ENCODE results near the gene ENKD1. TPM values are rescaled to one million over a fixed set of nuclear protein-coding genes. Genes with fewer than 3 reads are reported as not detected.

Gene ENKD1
- polyA plus RNA-seq, 2 of the 4 experiments (the other 2 are of a cell fraction) = 4.0 to 12.2 TPM

- H3K4me2 ChIP-seq = no peak overlapping the region
- H3K27ac ChIP-seq = no peak overlapping the region
- CTCF ChIA-PET = interaction anchor here (0.6 to 16.7 kb wide), 59 partner anchors 10 to 1298 kb away, joined by 3 to 174 read pairs (median 4); partner anchors contain the start of genes CARMIL2, CTCF, CTRL and NRN1L
These were observed 6.5 kb upstream of the ENKD1 start for GRCh38 chr16:67672739-67673662.

GRCh38 chr16:67672306-67672705 is 5.8 kb upstream of the ENKD1 start:
- ChIA-PET CTCF (interaction anchor here (0.6 to 16.7 kb wide), 53 partner anchors 9 to 1299 kb away, joined by 3 to 174 read pairs (median 4); partner anchors contain the start of genes CARMIL2, CTCF, CTRL and NRN1L), POLR2A (no interaction called here)
- WGBS (ENCODE audit: missing lambda C conversion rate) = 40% methylated on average over 4 of the region's 4 CpGs
- no peaks in the 10 kb centered on the region for H3K9me3 ChIP-seq
- H3K27ac ChIP-seq = no peak overlapping the region
- DNase-seq (ENCODE audit: low read depth in 1 of 2, low spot score in 1 of 2) (no peak), FAIRE-seq (no peak), ATAC-seq (no peak; a peak in 1 of 6 replicates)
- H3K4me2 ChIP-seq = no peak overlapping the region
- TF ChIP-seq JUN (IDR thresholded peaks at IDR 0.05) (no peak), USF2 (IDR thresholded peaks at IDR 0.05) (no peak), CBX2 (IDR thresholded peaks at IDR 0.05; ENCODE audit: borderline replicate concordance, low read depth) (no peak)
- no peak overlapping the region for H3K4me3 ChIP-seq
- H3K4me1 ChIP-seq = peaks cover 10% of the 10 kb centered on the region

More at GRCh38 chr16:67672739-67673662, 6.5 kb upstream of the ENKD1 start:
- DNase-seq (ENCODE audit: low read depth in 1 of 2, low spot score in 1 of 2) (peak; percentile 58 to 84), ATAC-seq (peak; percentile 57 to 65), FAIRE-seq (no peak)
- no peaks in the 10 kb centered on the region for H3K9me3 ChIP-seq
- POLR2A ChIA-PET = no interaction called here
- WGBS (ENCODE audit: missing lambda C conversion rate) = 53% methylated on average over 13 of the region's 13 CpGs
- TF ChIP-seq CTCF (IDR thresholded peaks at IDR 0.05) = peak; percentile 64
- TF ChIP-seq SMC3 (IDR thresholded peaks at IDR 0.05) = peak; percentile 48; the same call in 2 of the 3 replicates
- peak; percentile 73 to 83 for TF ChIP-seq RAD21 (conservative IDR thresholded peaks at IDR 0.05 in 1 of 2, IDR thresholded peaks at IDR 0.05 in 1 of 2)
- TF ChIP-seq MYC (IDR thresholded peaks at IDR 0.05; ENCODE audit: borderline replicate concordance, low read length) = no peak
- peaks cover 3% of the 10 kb centered on the region; the same call in 1 of the 3 replicates for H3K4me1 ChIP-seq
- H3K4me3 ChIP-seq = no peak overlapping the region

- TF ChIP-seq NPAS2 (CRISPR knock-in tag; IDR thresholded peaks at IDR 0.05; ENCODE audit: borderline replicate concordance) (no peak), SREBF2 (IDR thresholded peaks at IDR 0.05) (no peak)
- CTCF ChIA-PET = interaction anchor here (0.6 to 16.7 kb wide), 9 partner anchors 9 to 155 kb away, joined by 3 to 174 read pairs (median 5); partner anchors contain the start of genes ACD, CTCF and PARD6A
- 77% methylated on average over 10 of the region's 10 CpGs for WGBS (ENCODE audit: missing lambda C conversion rate)
- FAIRE-seq (no peak), DNase-seq (ENCODE audit: low read depth in 1 of 2, low spot score in 1 of 2) (no peak), ATAC-seq (no peak)
- Histone ChIP-seq H3K4me1 (peaks cover 17% of the 10 kb centered on the region), H3K4me3 (no peak overlapping the region), H3K27ac (no peak overlapping the region), H3K9me3 (no peaks in the 10 kb centered on the region), H3K4me2 (no peak overlapping the region)
- POLR2A ChIA-PET = no interaction called here
These were observed 3.0 kb upstream of the ENKD1 start for GRCh38 chr16:67669499-67670101.

- ChIA-PET POLR2A (interaction anchor here (0.6 kb wide), 1 partner anchor 28 kb away, joined by 3 read pairs; no protein-coding TSS in a partner anchor), CTCF (interaction anchor here (0.6 to 16.7 kb wide), 34 partner anchors 8 to 218 kb away, joined by 3 to 174 read pairs (median 4); partner anchors contain the start of genes ACD, CARMIL2, CTCF and GFOD2)
- no peaks in the 10 kb centered on the region for H3K9me3 ChIP-seq
- no peak for DNase-seq (ENCODE audit: low read depth in 1 of 2, low spot score in 1 of 2)
- peak overlapping the region in 1 of 2 experiments; percentile 55; a peak in 1 of 6 replicates for H3K27ac ChIP-seq
- no peak overlapping the region for H3K4me3 ChIP-seq
- H3K4me2 ChIP-seq = no peak overlapping the region
- no peak for ATAC-seq
- H3K4me1 ChIP-seq = peaks cover 17% of the 10 kb centered on the region
- 96% methylated on average over 6 of the region's 6 CpGs for WGBS (ENCODE audit: missing lambda C conversion rate)
- FAIRE-seq = no peak
- TF ChIP-seq PBX3 (IDR thresholded peaks at IDR 0.05) (no peak), EHF (CRISPR knock-in tag; IDR thresholded peaks at IDR 0.05) (no peak), FOXS1 (CRISPR knock-in tag; IDR thresholded peaks at IDR 0.05) (no peak), JUN (IDR thresholded peaks at IDR 0.05) (no peak), EHMT2 (IDR thresholded peaks at IDR 0.05; ENCODE audit: low read depth) (no peak)
These were observed 2.1 kb upstream of the ENKD1 start for GRCh38 chr16:67668495-67669157.
